Gastrocnemius medialis (tissue), 4 donors: ENCODE data around the gene NFS1. TPM values are rescaled to one million over a fixed set of nuclear protein-coding genes. Genes with fewer than 3 reads are reported as not detected.

ENCODE experiments used
- ATAC-seq, 2 donors: fragments of 150-250 bp; one replicate each; pipeline ENCODE4 v1.9.1; 2016
- DNase-seq, 2 donors: peaks; one replicate each; pipeline ENCODE4 v3.0.0-alpha.2; 2019
- H3K27ac ChIP-seq, 4 donors: fragments of 200-600 bp; sonication (generic); 1 replicate in 1 of 4; 2 replicates in 3 of 4; pipeline ENCODE4 v1.5.1; 2016 to 2018; ENCODE audit warnings: mild to moderate bottlenecking in 2 of 4, moderate library complexity in 1 of 4
- H3K27me3 ChIP-seq, 3 donors: fragments of 200-600 bp; sonication (generic) in 2 of 3; 1 replicate in 1 of 3; 2 replicates in 2 of 3; pipeline versions ENCODE4 v1.5.1 to v1.6.0; 2016 to 2019; ENCODE audit warnings: mild to moderate bottlenecking in 1 of 3, moderate library complexity in 1 of 3
- H3K36me3 ChIP-seq, 2 donors: fragments of 200-600 bp; sonication (generic) in 1 of 2; one replicate each; pipeline ENCODE4 v1.5.1; 2017 to 2018
- H3K4me1 ChIP-seq, 2 donors: fragments of 200-600 bp; sonication (generic) in 1 of 2; one replicate each; pipeline ENCODE4 v1.5.1; 2016 to 2017; ENCODE audit warnings: mild to moderate bottlenecking in 2 of 2
- H3K4me3 ChIP-seq, 4 donors: fragments of 200-600 bp; sonication (generic) in 3 of 4; 1 replicate in 1 of 4; 2 replicates in 3 of 4; pipeline ENCODE4 v1.5.1; 2016 to 2019; ENCODE audit warnings: mild to moderate bottlenecking in 2 of 4
- H3K9me3 ChIP-seq, 3 donors: fragments of 200-600 bp; sonication (generic) in 2 of 3; 1 replicate in 1 of 3; 2 replicates in 2 of 3; pipeline ENCODE4 v1.5.1; 2016 to 2019
- POLR2A ChIP-seq, 2 donors: fragments of 450-650 bp; IDR thresholded peaks; one replicate each; pipeline ENCODE4 v1.6.1; 2017; ENCODE audit warnings: antibody characterized with exemption in 2 of 2, mild to moderate bottlenecking in 2 of 2, moderate library complexity in 2 of 2
- in situ Hi-C, 4 donors: fragments of 200-750 bp; cut with MboI; loops; one replicate each; pipeline versions ENCODE4 v1.15.0 to v1.8.0; 2017; ENCODE audit warnings: low sequenced_read_pairs in 4 of 4
- intact Hi-C: fragments of 100-400 bp; cut with DNase I; formaldehyde crosslinking; loops from one replicate; pipeline ENCODE4 v1.15.1; 2023; ENCODE audit warnings: low total_unique reads
- total RNA-seq, 4 donors: library from RNA; depleted of rRNA; stranded (reverse); fragments of >200 nt; gene quantifications; one replicate each; pipeline versions ENCODE4 v1.1.0 to v1.2.3, GENCODE V29; 2016
- TF ChIP-seq, protein P1 (sequence below), 5 experiments: fragments of 450-650 bp in 3 of 5; fragments of 200-600 bp in 2 of 5; sonication (generic) in 2 of 5; IDR thresholded peaks in 4 of 5; conservative IDR thresholded peaks in 1 of 5; 1 replicate in 4 of 5; 2 replicates in 1 of 5; pipeline ENCODE4 v1.5.1; 2016 to 2019; ENCODE audit warnings: antibody characterized with exemption in 5 of 5, mild to moderate bottlenecking in 3 of 5, moderate library complexity in 3 of 5

The NFS1 gene
- total RNA-seq, 4 donors from 2014 or later, result 31.5 to 85.8 (median 37.2) TPM

DNA sequence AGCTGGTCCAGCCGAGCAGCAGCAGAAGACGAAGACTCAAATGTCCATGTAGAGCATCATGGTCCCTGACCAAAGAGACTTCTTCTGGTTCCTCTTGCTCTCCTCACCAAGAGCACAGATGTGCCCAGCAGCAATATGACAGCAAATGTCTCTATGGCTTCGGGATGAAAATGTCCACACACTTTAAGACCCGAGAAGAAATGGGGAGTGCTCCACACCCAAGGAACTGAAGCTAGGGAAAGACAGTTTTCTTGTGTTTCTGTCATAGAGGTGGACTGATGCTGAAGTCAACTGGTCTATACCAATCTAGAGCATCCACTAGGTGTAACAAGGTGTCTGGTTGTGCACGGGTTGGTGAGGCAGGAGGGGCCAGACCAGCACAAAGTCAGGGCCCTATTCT, 29.9 kb downstream of the NFS1 start:
- in situ Hi-C loops (no loop called here), intact Hi-C loops (no loop called here)
- Histone ChIP-seq H3K4me1 (no peaks in the 10 kb centered on the region), H3K27ac (no peak overlapping the region), H3K27me3 (no peaks in the 10 kb centered on the region), H3K9me3 (no peaks in the 10 kb centered on the region), H3K36me3 (peaks cover 0 to 57% of the 10 kb centered on the region in 2 donors), H3K4me3 (no peak overlapping the region)
- DNase-seq (no peak), ATAC-seq (no peak)
- TF ChIP-seq, protein P1, sequence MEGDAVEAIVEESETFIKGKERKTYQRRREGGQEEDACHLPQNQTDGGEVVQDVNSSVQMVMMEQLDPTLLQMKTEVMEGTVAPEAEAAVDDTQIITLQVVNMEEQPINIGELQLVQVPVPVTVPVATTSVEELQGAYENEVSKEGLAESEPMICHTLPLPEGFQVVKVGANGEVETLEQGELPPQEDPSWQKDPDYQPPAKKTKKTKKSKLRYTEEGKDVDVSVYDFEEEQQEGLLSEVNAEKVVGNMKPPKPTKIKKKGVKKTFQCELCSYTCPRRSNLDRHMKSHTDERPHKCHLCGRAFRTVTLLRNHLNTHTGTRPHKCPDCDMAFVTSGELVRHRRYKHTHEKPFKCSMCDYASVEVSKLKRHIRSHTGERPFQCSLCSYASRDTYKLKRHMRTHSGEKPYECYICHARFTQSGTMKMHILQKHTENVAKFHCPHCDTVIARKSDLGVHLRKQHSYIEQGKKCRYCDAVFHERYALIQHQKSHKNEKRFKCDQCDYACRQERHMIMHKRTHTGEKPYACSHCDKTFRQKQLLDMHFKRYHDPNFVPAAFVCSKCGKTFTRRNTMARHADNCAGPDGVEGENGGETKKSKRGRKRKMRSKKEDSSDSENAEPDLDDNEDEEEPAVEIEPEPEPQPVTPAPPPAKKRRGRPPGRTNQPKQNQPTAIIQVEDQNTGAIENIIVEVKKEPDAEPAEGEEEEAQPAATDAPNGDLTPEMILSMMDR (IDR thresholded peaks at IDR 0.05 in 4 of 5, conservative IDR thresholded peaks at IDR 0.05 in 1 of 5), result no peak
- no peak for TF ChIP-seq POLR2A (IDR thresholded peaks at IDR 0.05)

DNA sequence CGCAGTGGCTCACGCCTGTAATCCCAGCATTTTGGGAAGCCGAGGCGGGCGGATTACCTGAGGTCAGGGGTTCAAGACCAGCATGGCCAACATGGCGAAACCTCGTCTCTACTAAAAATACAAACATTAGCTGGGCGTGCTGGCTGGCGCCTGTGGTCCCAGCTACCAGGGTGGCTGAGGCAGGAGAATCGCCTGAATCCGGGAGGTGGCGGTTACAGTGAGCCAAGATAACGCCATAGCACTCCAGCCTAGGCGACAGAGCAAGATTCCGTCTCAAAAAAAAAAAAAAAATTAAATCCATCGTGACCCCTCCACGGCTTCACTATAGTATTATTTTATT, 33.2 kb downstream of the NFS1 start:
- TF ChIP-seq POLR2A (IDR thresholded peaks at IDR 0.05), result no peak
- TF ChIP-seq, protein P1 (IDR thresholded peaks at IDR 0.05 in 4 of 5, conservative IDR thresholded peaks at IDR 0.05 in 1 of 5), result no peak
- ATAC-seq (no peak), DNase-seq (no peak)
- H3K36me3 ChIP-seq, result peaks cover 0 to 25% of the 10 kb centered on the region in 2 donors
- no peak overlapping the region for H3K4me3 ChIP-seq
- in situ Hi-C loops (no loop called here), intact Hi-C loops (loop anchor here (1.0 kb wide), 1 partner anchor 33 kb away; the partner anchor contains the start of genes NFS1 and ROMO1)
- no peaks in the 10 kb centered on the region for H3K9me3 ChIP-seq
- H3K4me1 ChIP-seq, result peaks cover 23 to 29% of the 10 kb centered on the region in 2 donors
- H3K27ac ChIP-seq, result peak overlapping the region in 1 of 4 donors; percentile 98
- H3K27me3 ChIP-seq, result no peaks in the 10 kb centered on the region

DNA sequence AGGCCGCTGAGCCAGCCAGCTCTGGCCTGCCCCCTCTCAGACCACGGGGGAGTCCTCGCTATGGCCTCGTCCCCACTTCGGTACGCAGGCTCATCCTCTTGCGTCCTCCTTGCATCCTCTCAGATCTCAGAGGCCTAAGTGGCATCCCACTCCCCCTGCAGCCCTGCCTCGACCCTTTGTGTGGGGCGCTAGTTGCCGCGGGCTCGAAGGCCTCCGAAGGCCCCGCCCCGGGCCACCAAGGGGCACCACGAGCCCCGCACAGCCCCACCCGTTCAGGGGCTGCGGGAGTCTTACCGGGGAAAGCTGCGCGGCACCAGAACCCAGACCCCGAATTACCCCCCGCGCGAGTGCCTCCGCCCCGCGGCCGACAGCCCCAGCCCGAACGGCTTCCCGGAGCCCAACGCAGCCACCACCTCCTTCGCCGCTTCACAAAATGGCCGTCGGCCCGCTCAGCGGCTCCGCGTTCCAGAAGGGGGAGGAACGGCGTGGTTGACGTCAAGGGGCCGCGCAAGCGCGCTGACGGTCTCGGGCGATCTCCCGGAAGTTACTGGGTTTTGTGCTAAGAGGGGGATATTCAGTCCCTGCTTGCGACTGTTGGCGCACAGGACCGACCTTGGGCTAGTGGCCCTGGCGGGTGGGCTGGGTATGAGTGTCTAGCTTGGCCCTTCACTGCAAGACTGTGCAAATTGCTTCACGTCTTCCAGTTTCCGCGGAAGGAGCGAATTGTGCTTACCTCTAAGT, 34.5 kb downstream of the NFS1 start, which contains the start of the genes CPNE1 and RBM12:
TSS of gene CPNE1 (minus strand) at position 435 of the 741 bp plus-strand sequence. CDS start 31,977 bp downstream, outside the sequence.
TSS of gene RBM12 (minus strand) at position 435 of the 741 bp plus-strand sequence. CDS start 9,578 bp downstream, outside the sequence.
- H3K4me3 ChIP-seq, result peak within 1 kb of the TSS; percentile 73 to 97 (median 74)
- DNase-seq (peak; percentile 87 to 90), ATAC-seq (peak; percentile 93 to 95)
- H3K4me1 ChIP-seq, result peaks cover 36 to 42% of the 10 kb centered on the region in 2 donors
- in situ Hi-C loops, result no loop called here
- H3K9me3 ChIP-seq, result no peaks in the 10 kb centered on the region
- peaks cover 0 to 12% of the 10 kb centered on the region in 2 donors for H3K36me3 ChIP-seq
- TF ChIP-seq, protein P1 (IDR thresholded peaks at IDR 0.05 in 4 of 5, conservative IDR thresholded peaks at IDR 0.05 in 1 of 5), result no peak
- peak; percentile 91 to 92 for TF ChIP-seq POLR2A (IDR thresholded peaks at IDR 0.05)
- peak within 1 kb of the TSS; percentile 93 to 98 (median 98) for H3K27ac ChIP-seq
- intact Hi-C loops, result loop anchor here (1.0 to 5.0 kb wide), 4 partner anchors 35 to 220 kb away; partner anchors contain the start of genes NFS1 and ROMO1
- no peaks in the 10 kb centered on the region for H3K27me3 ChIP-seq

DNA sequence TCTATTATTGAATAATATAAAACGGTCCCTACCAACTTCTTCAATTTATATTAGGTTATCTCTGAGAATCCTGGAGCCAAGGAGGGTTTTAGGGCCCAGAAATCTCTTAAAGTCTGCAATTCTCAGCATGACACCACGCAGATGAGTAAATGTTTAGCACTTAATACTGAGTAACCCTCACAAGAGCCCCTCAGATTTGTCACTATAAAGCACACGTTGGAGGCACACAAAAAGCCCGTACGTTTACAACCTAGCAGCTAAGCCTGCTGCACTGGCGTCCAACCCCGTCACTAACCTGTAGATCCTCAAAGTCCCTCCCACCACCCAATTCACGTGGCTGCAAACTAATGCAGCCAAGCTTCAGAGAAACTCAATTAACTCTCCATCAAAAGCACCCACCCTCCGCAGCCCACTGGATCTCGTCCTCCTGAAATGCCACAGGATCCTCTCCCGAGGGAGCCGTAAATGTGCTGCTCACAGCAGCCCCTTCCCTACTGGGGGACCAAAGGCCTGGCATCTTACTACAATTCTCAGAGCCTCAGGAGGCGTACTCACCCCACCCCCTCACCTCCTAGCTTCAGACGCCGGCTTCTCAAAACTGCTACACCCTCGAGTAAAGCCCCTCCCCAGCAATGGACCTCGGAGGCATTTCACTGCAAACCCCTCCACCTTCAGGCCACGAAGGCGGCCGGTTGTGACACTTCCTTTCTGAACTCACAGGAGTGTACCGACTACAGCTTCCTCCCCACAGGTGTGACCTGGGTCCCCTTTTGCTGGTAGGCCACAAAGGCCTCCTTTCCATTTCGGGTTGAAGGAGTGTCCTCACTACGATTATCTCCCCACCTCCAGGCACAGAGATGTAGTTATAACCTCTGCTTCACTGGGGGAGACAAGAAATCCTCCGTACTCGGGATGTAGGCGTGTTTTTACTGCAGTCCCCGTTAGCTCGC, 35.4 kb downstream of the NFS1 start:
- H3K4me3 ChIP-seq, result peak overlapping the region; percentile 73 to 97 (median 74)
- TF ChIP-seq, protein P1 (IDR thresholded peaks at IDR 0.05 in 4 of 5, conservative IDR thresholded peaks at IDR 0.05 in 1 of 5), result no peak
- TF ChIP-seq POLR2A (IDR thresholded peaks at IDR 0.05), result no peak
- H3K36me3 ChIP-seq, result peaks cover 0 to 4% of the 10 kb centered on the region in 2 donors
- H3K4me1 ChIP-seq, result peaks cover 44 to 49% of the 10 kb centered on the region in 2 donors
- peak; percentile 26 to 44 for ATAC-seq
- peak; percentile 15 to 39 for DNase-seq
- no peaks in the 10 kb centered on the region for H3K9me3 ChIP-seq
- in situ Hi-C loops (no loop called here), intact Hi-C loops (loop anchor here (1.0 to 5.0 kb wide), 3 partner anchors 46 to 221 kb away; no protein-coding TSS in a partner anchor)
- H3K27me3 ChIP-seq, result no peaks in the 10 kb centered on the region
- H3K27ac ChIP-seq, result peak overlapping the region; percentile 93 to 98 (median 98)
